Uterus (tissue), 4 donors: ENCODE results near the gene MMP25. TPM values are rescaled to one million over a fixed set of nuclear protein-coding genes. Genes with fewer than 3 reads are reported as not detected.

ENCODE experiments used
- DNase-seq, 2 donors: peaks; one replicate each; pipeline ENCODE4 v3.0.0-alpha.2; 2019 to 2020
- H3K27ac ChIP-seq, 2 donors: fragments of 200-600 bp; sonication (generic); 1 replicate in 1 of 2; 2 replicates in 1 of 2; pipeline ENCODE4 v1.5.1; 2016 to 2018
- H3K27me3 ChIP-seq, 2 donors: fragments of 200-600 bp; sonication (generic); one replicate each; pipeline ENCODE4 v1.5.1; 2018 to 2019; ENCODE audit warnings: control low read depth in 1 of 2
- H3K36me3 ChIP-seq, 2 donors: fragments of 200-600 bp; sonication (generic); one replicate each; pipeline ENCODE4 v1.5.1; 2019; ENCODE audit warnings: control low read depth in 1 of 2
- H3K4me1 ChIP-seq, 2 donors: fragments of 200-600 bp; sonication (generic); one replicate each; pipeline ENCODE4 v1.5.1; 2018 to 2019; ENCODE audit warnings: control low read depth in 1 of 2
- H3K4me3 ChIP-seq, 2 donors: fragments of 200-600 bp; sonication (generic); 1 replicate in 1 of 2; 2 replicates in 1 of 2; pipeline ENCODE4 v1.5.1; 2018 to 2019; ENCODE audit warnings: mild to moderate bottlenecking in 1 of 2
- H3K9me3 ChIP-seq, 2 donors: fragments of 200-600 bp; sonication (generic); one replicate each; pipeline ENCODE4 v1.5.1; 2019; ENCODE audit warnings: control low read depth in 1 of 2
- CTCF ChIP-seq, 4 experiments: fragments of 200-600 bp in 2 of 4; fragments of 450-650 bp in 2 of 4; sonication (generic) in 2 of 4; IDR thresholded peaks; one replicate each; pipeline ENCODE4 v1.5.1; 2016 to 2019; ENCODE audit warnings: antibody characterized with exemption in 4 of 4, mild to moderate bottlenecking in 2 of 4, moderate library complexity in 1 of 4
- POLR2A ChIP-seq, 2 donors: fragments of 450-650 bp; IDR thresholded peaks; one replicate each; pipeline ENCODE4 v1.6.1; 2016; ENCODE audit warnings: antibody characterized with exemption in 2 of 2, mild to moderate bottlenecking in 1 of 2, moderate library complexity in 1 of 2
- intact Hi-C: fragments of 100-400 bp; cut with DNase I; formaldehyde crosslinking; loops from one replicate; pipeline ENCODE4 v1.15.1; 2023; ENCODE audit warnings: low total_unique reads
- total RNA-seq, 4 donors: library from RNA; depleted of rRNA in 3 of 4; stranded (reverse); fragments of >200 nt in 3 of 4; gene quantifications; one replicate each; pipeline versions ENCODE4 v1.1.0 to v1.2.4, GENCODE V29; 2014 to 2023
- donor health status: DM: yes; HTN: yes; CAD: no.

The MMP25 gene
- total RNA-seq, 4 donors from 2014 or later = 0.21 to 1.1 TPM; not detected in 2

- Histone ChIP-seq H3K4me3 (no peak within 1 kb of the TSS), H3K9me3 (no peaks in the 10 kb centered on the region), H3K4me1 (no peaks in the 10 kb centered on the region), H3K36me3 (no peaks in the 10 kb centered on the region), H3K27me3 (peaks cover 13 to 19% of the 10 kb centered on the region in 2 donors), H3K27ac (no peak within 1 kb of the TSS)
- TF ChIP-seq CTCF (IDR thresholded peaks at IDR 0.05) (no peak), POLR2A (IDR thresholded peaks at IDR 0.05) (no peak)
- intact Hi-C loops = no loop called here
- DNase-seq = no peak
These were observed 33.4 kb upstream of the MMP25 start, which contains the start of gene CLDN9 for GRCh38 chr16:3012828-3013420. TSS of gene CLDN9 (plus strand) at chr16:3012923. CDS start at chr16:3013363, 440 bp downstream.

GRCh38 chr16:3013491-3013951 is 32.8 kb upstream of the MMP25 start:
- no peaks in the 10 kb centered on the region for H3K9me3 ChIP-seq
- H3K4me1 ChIP-seq = no peaks in the 10 kb centered on the region
- H3K27me3 ChIP-seq = peaks cover 10 to 25% of the 10 kb centered on the region in 2 donors
- H3K27ac ChIP-seq = no peak overlapping the region
- H3K4me3 ChIP-seq = no peak overlapping the region
- intact Hi-C loops = no loop called here
- TF ChIP-seq CTCF (IDR thresholded peaks at IDR 0.05) (no peak), POLR2A (IDR thresholded peaks at IDR 0.05) (no peak)
- no peak for DNase-seq
- no peaks in the 10 kb centered on the region for H3K36me3 ChIP-seq

GRCh38 chr16:3013998-3014690 is 32.2 kb upstream of the MMP25 start:
- peaks cover 9 to 27% of the 10 kb centered on the region in 2 donors for H3K27me3 ChIP-seq
- no peak overlapping the region for H3K4me3 ChIP-seq
- intact Hi-C loops = no loop called here
- no peak for DNase-seq
- H3K4me1 ChIP-seq = no peaks in the 10 kb centered on the region
- H3K36me3 ChIP-seq = no peaks in the 10 kb centered on the region
- H3K27ac ChIP-seq = no peak overlapping the region
- no peaks in the 10 kb centered on the region for H3K9me3 ChIP-seq
- TF ChIP-seq POLR2A (IDR thresholded peaks at IDR 0.05) (no peak), CTCF (IDR thresholded peaks at IDR 0.05) (no peak)

- Histone ChIP-seq H3K9me3 (no peaks in the 10 kb centered on the region), H3K4me3 (no peak overlapping the region), H3K27me3 (peaks cover 9 to 27% of the 10 kb centered on the region in 2 donors), H3K27ac (no peak overlapping the region), H3K36me3 (no peaks in the 10 kb centered on the region), H3K4me1 (no peaks in the 10 kb centered on the region)
- intact Hi-C loops = no loop called here
- no peak for TF ChIP-seq POLR2A (IDR thresholded peaks at IDR 0.05)
- no peak for TF ChIP-seq CTCF (IDR thresholded peaks at IDR 0.05)
- DNase-seq = no peak
These were observed 31.4 kb upstream of the MMP25 start for GRCh38 chr16:3014971-3015370.

- H3K36me3 ChIP-seq = no peaks in the 10 kb centered on the region
- DNase-seq = no peak
- intact Hi-C loops = no loop called here
- peaks cover 9 to 27% of the 10 kb centered on the region in 2 donors for H3K27me3 ChIP-seq
- no peak for TF ChIP-seq POLR2A (IDR thresholded peaks at IDR 0.05)
- no peak for TF ChIP-seq CTCF (IDR thresholded peaks at IDR 0.05)
- H3K4me3 ChIP-seq = no peak overlapping the region
- no peaks in the 10 kb centered on the region for H3K4me1 ChIP-seq
- no peak overlapping the region for H3K27ac ChIP-seq
- no peaks in the 10 kb centered on the region for H3K9me3 ChIP-seq
These were observed 30.4 kb upstream of the MMP25 start for GRCh38 chr16:3015865-3016521.
